Stimulated activated effector memory CD8-positive, alpha-beta T cell treated with anti-CD3 and anti-CD28 coated beads, Interleukin-12 subunit alpha, Interleukin-12 subunit beta, amount 100 ng/mL, for 72 hours (primary cell): ENCODE measurements around the gene ZFAND2B.

Experiments used
- ATAC-seq: fragments of 150-1000 bp; cut with Tn5 transposase; 2 replicates; pipeline ENCODE4 v1.10.0; 2021
- DNase-seq, 2 donors: peaks; one replicate each; pipeline ENCODE4 v3.0.0; 2021 to 2022; ENCODE audit warnings: low spot score in 2 of 2
- H3K27ac Mint-ChIP-seq: one replicate; pipeline ENCODE4 v1.8.0; 2022; ENCODE audit warnings: mild to moderate bottlenecking, mixed read lengths
- H3K36me3 Mint-ChIP-seq: one replicate; pipeline ENCODE4 v1.8.0; 2022; ENCODE audit warnings: mild to moderate bottlenecking, mixed read lengths
- H3K4me1 Mint-ChIP-seq: one replicate; pipeline ENCODE4 v1.8.0; 2022; ENCODE audit warnings: mixed read lengths
- H3K4me3 Mint-ChIP-seq: one replicate; pipeline ENCODE4 v1.8.0; 2022; ENCODE audit warnings: mild to moderate bottlenecking, mixed read lengths
- H3K9me3 Mint-ChIP-seq: one replicate; pipeline ENCODE4 v1.8.0; 2022; ENCODE audit warnings: mixed read lengths

Gene ZFAND2B

DNA sequence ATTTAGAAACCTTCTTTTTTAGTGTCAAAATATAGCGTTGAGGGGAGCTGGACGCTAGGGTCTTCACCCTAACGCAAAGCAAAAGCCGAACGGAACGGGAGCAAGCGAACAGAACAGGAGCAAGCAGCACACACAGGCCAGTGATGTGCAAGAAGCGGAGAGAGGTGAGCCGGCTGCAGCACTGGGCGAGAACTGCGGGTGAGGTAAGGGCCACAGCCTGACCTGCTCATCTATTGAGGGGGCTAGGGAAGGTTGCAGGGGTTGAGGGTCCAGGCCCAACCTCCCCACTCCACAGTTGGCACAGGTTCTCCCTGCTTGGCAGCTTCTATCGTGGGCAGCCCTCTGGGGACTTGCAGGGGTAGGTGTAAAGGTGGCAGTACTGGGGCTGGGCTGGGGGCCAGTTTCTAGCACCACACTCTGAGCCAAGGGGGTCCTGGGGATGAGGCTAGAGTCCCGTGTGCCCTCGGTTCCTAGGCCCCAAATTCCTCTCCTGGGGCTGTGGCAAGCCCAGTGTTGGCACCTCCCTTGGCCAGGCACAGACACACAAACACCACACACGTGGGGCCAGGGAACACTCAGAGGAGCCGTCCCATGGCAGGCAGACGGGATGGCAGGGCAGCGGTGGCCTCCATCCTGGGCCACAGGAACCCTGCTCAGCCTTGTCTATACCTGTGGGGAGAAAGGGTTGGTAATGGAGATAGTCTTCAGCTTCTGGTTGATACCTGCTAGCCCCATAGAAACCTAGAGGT is 13.4 kb downstream of the ZFAND2B start:
- Mint-ChIP-seq H3K4me1 (peaks cover 40% of the 10 kb centered on the region), H3K4me3 (no peak overlapping the region), H3K27ac (peak overlapping the region; percentile 60), H3K9me3 (no peaks in the 10 kb centered on the region), H3K36me3 (peaks cover 70% of the 10 kb centered on the region)
- DNase-seq (no peak), ATAC-seq (no peak)

DNA sequence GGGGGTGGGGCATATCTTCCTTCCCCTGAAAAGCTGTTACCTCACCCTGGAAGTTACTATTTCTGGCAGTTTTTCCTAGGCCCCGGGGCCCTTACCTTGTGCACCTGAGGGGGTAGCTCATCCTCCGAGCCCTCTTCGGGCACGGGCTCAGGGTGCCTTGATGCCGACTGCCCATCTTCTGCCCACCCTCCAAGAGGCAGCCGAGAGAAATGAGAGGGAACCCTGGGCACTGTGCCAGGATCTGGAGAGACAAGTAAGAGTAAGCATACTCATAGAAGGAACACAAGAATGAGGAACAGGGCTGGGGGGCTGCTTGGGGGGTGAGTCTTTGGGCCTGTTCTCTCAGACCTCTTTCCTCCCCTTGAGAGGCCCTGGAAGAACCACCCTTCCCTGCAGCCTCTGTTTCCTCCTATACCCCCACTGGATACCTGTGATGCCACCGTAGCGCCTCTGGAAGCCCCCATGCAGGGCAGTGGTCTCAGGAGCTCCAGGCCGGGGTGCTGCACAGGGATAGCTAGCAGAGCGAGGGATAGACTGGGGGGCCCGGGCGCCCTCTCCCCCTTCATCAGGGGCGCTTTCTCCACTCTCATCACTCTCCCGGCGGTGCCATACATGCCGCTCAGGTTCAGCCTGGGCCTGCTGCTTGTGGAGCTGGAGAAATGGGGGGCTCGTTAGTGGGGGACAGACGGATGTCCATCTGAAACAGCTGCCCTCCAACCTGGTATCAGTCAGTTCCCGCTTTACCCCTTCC is 14.2 kb downstream of the ZFAND2B start:
- H3K4me1 Mint-ChIP-seq, result peaks cover 45% of the 10 kb centered on the region
- no peak for DNase-seq
- H3K9me3 Mint-ChIP-seq, result no peaks in the 10 kb centered on the region
- H3K4me3 Mint-ChIP-seq, result no peak overlapping the region
- ATAC-seq, result no peak
- peaks cover 76% of the 10 kb centered on the region for H3K36me3 Mint-ChIP-seq
- no peak overlapping the region for H3K27ac Mint-ChIP-seq

DNA sequence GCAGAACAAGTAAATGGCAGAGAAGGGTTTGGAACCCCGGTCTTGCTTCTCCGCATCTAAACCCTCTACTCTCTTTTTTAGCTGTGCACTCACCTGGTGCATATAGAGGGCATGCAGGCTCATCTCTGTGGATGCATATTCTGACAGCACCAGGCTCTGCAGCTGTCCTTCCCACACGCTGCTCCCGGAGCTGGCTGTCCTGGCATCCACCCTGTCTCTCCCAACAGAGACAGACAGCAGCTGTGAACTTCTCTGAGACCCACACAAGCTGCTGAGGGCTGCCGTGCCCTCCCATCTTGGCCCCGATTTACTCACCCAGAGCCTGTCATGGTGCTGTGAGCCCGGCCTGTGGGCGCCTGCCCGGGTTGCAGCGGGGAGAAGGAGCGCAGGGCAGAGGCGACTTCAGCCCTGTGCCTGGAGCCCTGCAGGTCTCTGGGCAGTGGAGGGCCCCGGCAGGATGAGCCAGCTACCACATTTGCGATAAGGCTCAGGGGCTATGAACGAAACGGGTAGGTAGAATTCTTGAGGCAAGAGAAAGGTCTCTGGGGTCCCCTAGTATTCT is 15.5 kb downstream of the ZFAND2B start:
- no peaks in the 10 kb centered on the region for H3K9me3 Mint-ChIP-seq
- H3K36me3 Mint-ChIP-seq, result peaks cover 78% of the 10 kb centered on the region
- H3K27ac Mint-ChIP-seq, result no peak overlapping the region
- H3K4me3 Mint-ChIP-seq, result no peak overlapping the region
- H3K4me1 Mint-ChIP-seq, result peaks cover 39% of the 10 kb centered on the region
- ATAC-seq (no peak), DNase-seq (no peak)

DNA sequence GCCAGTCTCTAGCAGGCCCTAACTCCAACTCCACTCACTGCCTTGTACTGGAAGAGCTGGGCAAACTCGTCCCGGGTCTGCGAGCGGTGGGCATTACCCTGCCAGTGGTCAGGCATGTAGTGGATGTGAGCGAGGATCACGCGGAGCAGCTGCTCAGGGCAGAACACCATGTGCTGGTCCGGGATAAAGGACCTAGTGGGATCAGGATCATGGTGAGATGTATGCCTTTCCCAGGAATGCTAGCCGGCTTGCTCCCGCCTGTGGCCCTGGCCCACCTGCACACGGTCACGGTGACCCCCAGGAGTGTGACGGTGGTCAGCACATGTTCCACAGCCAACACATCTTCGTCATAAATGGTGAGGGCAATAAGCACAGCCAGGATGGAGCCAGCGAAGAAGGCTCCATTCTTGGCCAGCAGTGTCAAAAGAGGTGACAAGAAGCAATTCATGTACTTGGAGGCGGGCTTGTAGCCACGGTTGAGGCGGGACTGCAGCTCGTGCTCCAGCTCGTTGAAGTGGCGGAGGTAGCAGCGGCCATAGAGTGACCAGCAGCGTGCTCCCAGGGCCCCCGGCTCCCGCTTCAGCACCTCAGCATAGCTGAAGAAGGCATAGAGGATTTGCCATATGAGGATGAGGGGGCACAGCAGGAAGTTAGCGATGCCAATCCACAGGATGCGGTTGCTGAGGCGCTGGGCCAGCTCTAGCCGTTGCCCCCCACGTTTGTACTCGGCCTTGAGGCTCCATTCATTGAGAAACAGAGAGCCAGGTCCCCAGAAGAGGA is 17.4 kb downstream of the ZFAND2B start:
- H3K4me3 Mint-ChIP-seq, result no peak overlapping the region
- H3K4me1 Mint-ChIP-seq, result peaks cover 46% of the 10 kb centered on the region
- H3K36me3 Mint-ChIP-seq, result peaks cover 77% of the 10 kb centered on the region
- no peaks in the 10 kb centered on the region for H3K9me3 Mint-ChIP-seq
- DNase-seq, result no peak
- ATAC-seq, result no peak
- no peak overlapping the region for H3K27ac Mint-ChIP-seq

DNA sequence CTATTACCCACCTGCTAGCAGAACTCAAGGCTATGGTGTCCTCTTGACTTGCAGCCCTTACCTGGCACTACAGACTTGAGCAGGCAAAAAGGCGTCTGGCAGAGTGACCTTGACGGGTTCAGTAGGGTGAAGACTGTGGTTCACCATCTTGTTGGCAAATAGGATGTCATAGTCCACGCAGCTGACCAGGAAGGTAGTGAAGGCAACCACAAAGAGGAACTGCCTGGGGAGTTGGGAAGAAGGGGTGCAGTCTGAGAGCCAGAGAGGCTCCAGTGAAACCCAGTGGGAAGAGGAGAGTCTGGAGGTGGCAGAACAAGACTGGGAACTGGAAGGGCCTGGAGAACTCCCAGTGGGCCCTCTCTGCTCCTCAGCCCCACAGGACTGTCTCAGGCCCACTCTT is 18.8 kb downstream of the ZFAND2B start:
- ATAC-seq (no peak), DNase-seq (no peak)
- Mint-ChIP-seq H3K9me3 (no peaks in the 10 kb centered on the region), H3K27ac (peak overlapping the region; percentile 75), H3K4me3 (no peak overlapping the region), H3K36me3 (peaks cover 79% of the 10 kb centered on the region), H3K4me1 (peaks cover 45% of the 10 kb centered on the region)

DNA sequence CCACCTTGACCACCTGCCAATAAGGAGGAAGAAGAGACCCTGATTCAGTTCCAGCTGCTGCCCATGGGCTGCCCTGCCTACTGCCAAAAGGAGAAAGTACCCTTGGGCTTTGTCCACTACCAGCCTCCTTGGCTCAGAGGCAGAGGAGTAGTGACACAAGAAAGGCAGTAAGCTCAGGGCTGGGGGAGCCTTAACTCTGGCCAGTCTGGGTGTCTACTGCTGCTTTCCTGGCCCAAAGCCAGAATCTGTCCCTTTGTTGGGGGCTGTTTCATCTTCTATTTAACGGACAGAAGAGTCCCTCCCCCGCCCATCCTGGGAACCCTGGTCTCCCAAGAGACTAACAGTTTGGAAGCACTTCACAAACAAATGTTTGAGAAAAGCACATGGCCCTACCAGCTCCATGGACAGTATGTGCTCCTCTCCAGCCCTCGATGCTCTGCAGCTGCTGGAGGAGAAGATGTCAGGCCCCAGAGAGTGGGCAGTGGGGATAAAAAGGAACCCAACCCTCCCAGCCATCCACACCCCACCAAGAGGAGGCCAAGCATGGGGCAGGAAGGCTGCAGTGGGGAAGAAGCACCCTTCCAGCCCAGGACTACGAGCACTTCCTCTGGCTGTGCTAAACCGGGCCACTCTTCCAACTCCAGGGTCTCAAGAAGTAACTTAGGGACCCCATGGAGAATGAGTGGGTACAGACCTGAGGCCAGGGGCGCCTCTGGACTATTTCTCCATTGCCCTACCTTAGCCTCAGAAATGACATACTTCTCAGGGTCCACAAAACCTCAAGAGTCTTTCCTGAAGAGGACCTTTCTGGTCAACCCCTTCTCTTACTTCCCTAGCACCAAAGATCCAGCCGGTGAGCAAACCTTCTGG is 21.7 kb downstream of the ZFAND2B start:
- ATAC-seq, result no peak
- Mint-ChIP-seq H3K27ac (peak overlapping the region; percentile 98), H3K36me3 (peaks cover 86% of the 10 kb centered on the region), H3K4me1 (peaks cover 51% of the 10 kb centered on the region), H3K9me3 (no peaks in the 10 kb centered on the region), H3K4me3 (peak overlapping the region; percentile 98)
- no peak for DNase-seq

DNA sequence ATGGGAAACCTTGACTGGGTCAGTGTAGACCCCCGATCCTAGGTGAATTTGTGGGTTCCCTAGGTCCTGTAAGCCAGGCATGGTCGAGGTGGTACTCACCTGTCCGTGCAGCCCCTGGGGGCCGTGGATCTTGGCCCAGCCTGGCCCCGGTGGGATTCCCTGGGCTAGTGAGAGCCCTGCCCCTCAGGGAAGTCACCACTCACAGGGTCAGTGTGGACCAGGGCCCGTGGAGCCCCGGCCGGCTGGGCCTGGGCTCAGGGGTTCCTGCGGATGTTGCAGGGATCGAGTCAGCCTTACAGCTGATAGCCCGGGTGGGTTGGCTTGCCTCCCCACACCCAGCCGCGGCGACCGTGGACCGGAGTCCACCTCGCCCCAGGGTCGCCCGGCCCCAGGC is 22.3 kb downstream of the ZFAND2B start:
- H3K36me3 Mint-ChIP-seq, result peaks cover 86% of the 10 kb centered on the region
- no peaks in the 10 kb centered on the region for H3K9me3 Mint-ChIP-seq
- ATAC-seq (peak; percentile 42), DNase-seq (no peak)
- H3K27ac Mint-ChIP-seq, result peak overlapping the region; percentile 98
- H3K4me1 Mint-ChIP-seq, result peaks cover 55% of the 10 kb centered on the region
- H3K4me3 Mint-ChIP-seq, result peak overlapping the region; percentile 98

DNA sequence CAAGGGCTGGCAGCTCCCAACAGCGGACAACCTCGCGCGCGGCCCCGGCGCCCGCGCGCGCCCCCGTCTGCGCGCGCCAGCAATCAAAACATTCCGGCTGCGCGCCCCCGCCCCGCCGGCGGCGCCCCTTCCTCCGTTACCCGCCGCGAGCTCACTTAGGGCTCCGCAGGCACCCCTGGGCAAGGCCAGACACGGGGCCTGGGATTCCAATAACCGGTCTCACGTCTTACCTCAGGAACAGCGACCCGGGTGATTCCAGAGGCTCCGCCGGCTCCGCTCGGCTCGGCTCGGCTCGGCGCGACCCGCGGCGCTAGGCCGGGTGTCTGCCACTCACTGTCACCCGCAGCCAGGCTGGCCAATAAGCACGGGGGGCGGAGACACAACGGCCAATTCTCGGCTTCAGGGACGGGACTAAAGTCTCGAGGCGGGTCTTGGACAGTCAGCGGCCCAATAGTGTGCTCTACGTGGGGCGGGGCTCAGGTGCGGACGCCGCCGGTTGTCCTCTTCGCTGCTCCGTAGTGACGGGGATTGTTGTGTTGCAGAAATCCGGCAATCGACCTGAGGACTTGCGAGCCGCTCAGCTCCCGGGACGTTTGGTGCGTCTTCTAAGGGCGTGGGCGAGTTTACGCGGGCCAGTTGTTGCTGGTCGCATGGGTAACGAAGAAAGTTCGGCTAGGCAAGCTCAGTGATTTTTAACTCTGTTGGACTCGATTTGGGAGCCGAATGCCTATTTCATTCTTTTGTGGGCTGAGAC is 22.9 kb downstream of the ZFAND2B start, which contains the start of the genes ANKZF1 and ATG9A:
Gene ANKZF1 (plus strand): TSS at position 502 of the 754 bp plus-strand sequence. CDS start 452 bp downstream, outside the sequence.
Gene ATG9A (minus strand): TSS at position 332 of the 754 bp plus-strand sequence. CDS start 1,612 bp downstream, outside the sequence.
- peaks cover 56% of the 10 kb centered on the region for H3K4me1 Mint-ChIP-seq
- peak; percentile 97 for ATAC-seq
- H3K27ac Mint-ChIP-seq, result peak within 1 kb of the TSS; percentile 98
- H3K9me3 Mint-ChIP-seq, result no peaks in the 10 kb centered on the region
- H3K36me3 Mint-ChIP-seq, result peaks cover 86% of the 10 kb centered on the region
- peak within 1 kb of the TSS; percentile 98 for H3K4me3 Mint-ChIP-seq
- peak; percentile 91 to 97 for DNase-seq

DNA sequence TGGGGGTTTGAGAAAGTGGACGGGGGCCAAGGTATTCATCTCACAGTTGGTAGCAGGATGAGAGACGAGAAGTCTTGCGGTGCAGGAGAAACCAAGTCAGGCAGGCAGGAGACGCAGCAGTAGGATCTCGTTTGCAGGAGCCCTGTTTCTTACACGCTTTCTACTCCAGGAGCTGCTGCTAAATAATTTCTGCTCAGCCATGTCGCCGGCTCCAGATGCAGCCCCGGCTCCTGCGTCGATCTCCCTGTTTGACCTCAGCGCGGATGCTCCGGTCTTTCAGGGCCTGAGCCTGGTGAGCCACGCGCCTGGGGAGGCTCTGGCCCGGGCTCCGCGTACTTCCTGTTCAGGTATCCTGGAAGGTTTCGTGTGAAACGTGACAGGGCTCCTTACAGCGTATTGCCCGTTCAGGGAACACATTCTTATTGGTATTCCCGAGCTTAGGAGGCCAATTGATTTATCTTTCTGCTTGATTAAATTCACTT is 23.5 kb downstream of the ZFAND2B start:
- H3K36me3 Mint-ChIP-seq, result peaks cover 86% of the 10 kb centered on the region
- peak; percentile 35 for ATAC-seq
- H3K9me3 Mint-ChIP-seq, result no peaks in the 10 kb centered on the region
- H3K27ac Mint-ChIP-seq, result peak overlapping the region; percentile 98
- H3K4me3 Mint-ChIP-seq, result peak overlapping the region; percentile 98
- peaks cover 58% of the 10 kb centered on the region for H3K4me1 Mint-ChIP-seq
- peak in 1 of 2 donors; percentile 80 for DNase-seq

DNA sequence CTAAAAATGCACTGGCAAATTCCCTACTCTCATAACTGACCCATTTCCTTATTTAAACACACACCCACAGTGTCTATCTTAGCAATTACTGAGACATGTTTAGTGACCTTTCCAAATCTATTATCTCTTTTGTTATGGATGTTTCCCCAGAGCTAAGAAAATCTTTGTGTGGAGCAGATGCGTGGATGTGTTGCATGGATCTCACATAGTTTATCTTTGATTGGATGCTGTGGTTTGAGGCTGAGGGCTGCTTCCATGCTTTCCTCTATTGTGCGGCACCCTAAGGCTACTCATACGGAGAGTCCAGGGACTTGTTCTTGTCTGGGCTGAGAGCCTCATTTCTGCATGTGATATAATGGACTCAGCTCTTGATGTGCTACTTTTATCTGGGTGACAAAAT is 27.7 kb downstream of the ZFAND2B start:
- H3K9me3 Mint-ChIP-seq, result no peaks in the 10 kb centered on the region
- no peak for DNase-seq
- H3K4me1 Mint-ChIP-seq, result peaks cover 46% of the 10 kb centered on the region
- H3K27ac Mint-ChIP-seq, result no peak overlapping the region
- no peak overlapping the region for H3K4me3 Mint-ChIP-seq
- H3K36me3 Mint-ChIP-seq, result peaks cover 94% of the 10 kb centered on the region
- no peak for ATAC-seq

DNA sequence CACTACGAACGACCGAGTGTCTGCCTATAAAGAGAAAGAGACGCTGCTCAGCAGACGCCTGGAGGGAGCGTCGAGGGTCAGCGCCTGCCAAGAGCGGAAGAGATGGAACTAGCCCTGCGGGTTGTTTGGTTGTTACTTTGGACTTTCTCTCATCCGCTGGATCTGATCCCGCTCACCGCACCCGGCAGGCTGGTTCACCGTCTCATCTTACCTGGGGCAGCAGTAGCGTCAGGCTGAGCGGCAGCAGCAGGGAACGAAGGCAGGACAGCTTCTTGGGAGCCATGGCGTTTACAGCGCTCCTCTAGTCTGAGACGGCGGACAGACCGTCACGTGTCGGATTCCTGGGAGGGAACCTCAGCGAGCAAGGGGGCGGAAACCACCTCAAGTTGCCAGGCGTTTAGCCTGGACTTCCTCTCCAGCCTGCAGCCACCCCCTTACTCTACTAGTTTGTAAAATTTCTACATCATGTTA is 36.7 kb downstream of the ZFAND2B start:
- ATAC-seq (no peak), DNase-seq (no peak)
- Mint-ChIP-seq H3K36me3 (peaks cover 35% of the 10 kb centered on the region), H3K27ac (no peak overlapping the region), H3K4me1 (peaks cover 33% of the 10 kb centered on the region), H3K9me3 (no peaks in the 10 kb centered on the region), H3K4me3 (peak overlapping the region; percentile 23)

DNA sequence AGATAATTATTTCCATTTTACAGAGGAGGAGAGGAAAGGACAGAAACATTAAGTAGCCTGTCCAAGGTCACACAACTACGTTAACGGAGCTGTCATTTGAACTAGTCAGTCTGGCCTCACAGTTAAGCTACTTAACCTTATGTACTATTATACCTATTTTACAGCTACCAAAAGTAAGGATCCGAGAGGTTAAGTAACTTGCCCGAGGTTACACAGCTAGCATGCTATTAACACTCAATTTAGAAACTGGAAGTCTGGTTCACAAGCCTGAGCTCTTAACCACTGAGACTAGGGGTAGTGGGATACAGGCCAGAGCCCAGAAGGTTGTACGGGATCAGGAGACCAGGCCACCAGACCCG is 38.2 kb downstream of the ZFAND2B start:
- Mint-ChIP-seq H3K9me3 (no peaks in the 10 kb centered on the region), H3K27ac (peak overlapping the region; percentile 93), H3K4me1 (peaks cover 45% of the 10 kb centered on the region), H3K4me3 (peak overlapping the region; percentile 68), H3K36me3 (peaks cover 45% of the 10 kb centered on the region)
- no peak for ATAC-seq
- DNase-seq, result no peak

DNA sequence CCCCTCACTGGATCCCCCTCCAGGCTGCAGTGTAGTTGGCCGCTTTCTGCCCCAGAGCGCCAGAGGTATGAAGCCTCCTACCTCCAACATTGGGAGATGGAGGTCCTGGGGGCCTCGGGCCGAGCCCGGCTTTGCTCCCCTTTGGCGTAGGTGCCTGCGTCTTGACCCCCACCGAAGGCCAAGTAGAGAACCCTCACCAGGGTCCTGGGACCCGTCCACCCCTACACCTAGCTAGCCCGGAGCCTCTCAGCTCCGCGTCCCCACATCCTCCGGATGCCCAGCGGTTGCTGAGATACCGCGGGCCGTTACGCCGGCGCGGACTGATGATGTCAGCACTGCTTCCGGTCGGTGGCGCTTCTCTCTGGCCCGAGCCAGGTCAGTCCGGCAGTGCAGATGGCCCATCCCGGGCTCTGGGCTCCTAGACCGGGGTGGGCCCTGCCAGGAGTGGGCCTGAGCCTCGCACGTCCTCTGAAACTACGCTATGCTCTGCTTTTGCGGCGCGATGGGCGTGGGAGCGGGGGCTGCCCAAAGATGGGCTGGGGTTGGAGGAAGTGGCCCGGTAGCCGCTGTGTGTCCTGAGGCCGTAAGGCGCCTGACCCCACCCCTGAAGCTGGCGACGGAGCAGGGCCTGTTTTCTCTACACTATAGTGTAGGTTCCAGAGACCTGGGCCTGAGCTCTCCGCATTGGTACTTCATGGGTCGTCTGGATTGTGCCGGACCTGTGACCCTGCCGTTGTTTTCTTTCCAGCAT is 38.7 kb downstream of the ZFAND2B start, which contains the start of the genes GLB1L and STK16:
Gene GLB1L (minus strand): TSS at position 297 of the 751 bp plus-strand sequence. CDS start 1,871 bp downstream, outside the sequence.
Gene STK16 (plus strand): TSS at position 332 of the 751 bp plus-strand sequence. CDS start 521 bp downstream, outside the sequence.
- H3K9me3 Mint-ChIP-seq, result no peaks in the 10 kb centered on the region
- peaks cover 51% of the 10 kb centered on the region for H3K36me3 Mint-ChIP-seq
- ATAC-seq, result peak; percentile 80
- peak within 1 kb of the TSS; percentile 93 for H3K27ac Mint-ChIP-seq
- H3K4me3 Mint-ChIP-seq, result peak within 1 kb of the TSS; percentile 68
- peaks cover 51% of the 10 kb centered on the region for H3K4me1 Mint-ChIP-seq
- peak; percentile 93 to 98 for DNase-seq
